Measurements from ENCODE around the gene PRKN.

- no peak for TF ChIP-seq MYNN (tag by site-specific recombination; IDR thresholded peaks at IDR 0.05; ENCODE audit: borderline replicate concordance)
- TF ChIP-seq CTCF (tag by site-specific recombination; IDR thresholded peaks at IDR 0.05) = no peak
- no peak for TF ChIP-seq ZNF677 (tag by site-specific recombination; IDR thresholded peaks at IDR 0.05)
- TF ChIP-seq REST (tag by site-specific recombination; IDR thresholded peaks at IDR 0.05) = no peak
- TF ChIP-seq ZNF629 (tag by site-specific recombination; IDR thresholded peaks at IDR 0.05) = no peak
- TF ChIP-seq ZNF175 (tag by site-specific recombination; IDR thresholded peaks at IDR 0.05) = no peak
- no peak for TF ChIP-seq GLI2 (tag by site-specific recombination; IDR thresholded peaks at IDR 0.05; ENCODE audit: borderline replicate concordance, low read depth)
- no peak for TF ChIP-seq ZNF707 (tag by site-specific recombination; IDR thresholded peaks at IDR 0.05)
- TF ChIP-seq ZNF155 (tag by site-specific recombination; IDR thresholded peaks at IDR 0.05) = no peak
Measured at GRCh38 chr6:161844804-161845203, 882.8 kb downstream of the PRKN start.
